ENCODE measurements around the gene SFXN5. TPM values are rescaled to one million over a fixed set of nuclear protein-coding genes. Genes with fewer than 3 reads are reported as not detected.

SFXN5 gene
- total RNA-seq, 2 donors from 2014 or later, result 16.6 to 18.1 TPM

DNA sequence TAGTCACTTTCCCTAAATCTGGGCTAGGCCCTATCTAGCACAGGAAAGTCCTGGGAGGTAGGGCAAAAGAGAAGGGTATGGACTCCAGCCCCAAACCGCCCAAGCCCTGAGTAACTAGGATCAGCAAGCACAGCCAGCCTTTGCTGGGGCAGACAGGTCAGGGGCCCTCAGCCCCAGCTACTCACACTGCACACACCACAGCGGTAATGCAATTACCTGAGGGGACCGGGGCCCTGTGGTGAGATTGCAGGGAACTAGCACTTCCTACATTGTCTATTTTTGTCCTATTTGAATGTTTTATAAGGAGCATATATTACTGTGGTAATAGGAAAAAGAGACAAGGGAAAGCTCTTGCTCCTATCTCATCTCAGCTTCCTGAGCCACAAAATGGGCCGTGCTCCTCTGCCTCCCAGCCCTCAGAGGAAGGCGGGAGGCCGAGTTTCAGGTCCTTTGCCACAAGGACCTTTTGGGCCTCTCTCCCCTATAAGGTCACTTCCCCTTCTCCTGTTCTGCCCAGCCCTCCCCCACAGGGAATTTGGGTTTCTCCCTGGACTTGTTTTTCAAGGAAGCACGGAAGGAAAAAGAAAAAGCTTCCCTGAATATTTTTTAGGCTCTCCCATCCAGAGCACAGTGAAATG lies 20.8 kb upstream of the SFXN5 start:
- ATAC-seq (ENCODE audit: insufficient number of reproducible peaks, low FRiP score, low read depth), result no peak
- H3K4me3 ChIP-seq, result no peak overlapping the region
- no peak for DNase-seq (ENCODE audit: low spot score)
- peaks cover 29 to 71% of the 10 kb centered on the region in 2 donors for H3K4me1 ChIP-seq (ENCODE audit: control insufficient read depth in 1 of 2, low read depth in 2 of 2)
- no peaks in the 10 kb centered on the region for H3K9me3 ChIP-seq
- TF ChIP-seq, protein P1, sequence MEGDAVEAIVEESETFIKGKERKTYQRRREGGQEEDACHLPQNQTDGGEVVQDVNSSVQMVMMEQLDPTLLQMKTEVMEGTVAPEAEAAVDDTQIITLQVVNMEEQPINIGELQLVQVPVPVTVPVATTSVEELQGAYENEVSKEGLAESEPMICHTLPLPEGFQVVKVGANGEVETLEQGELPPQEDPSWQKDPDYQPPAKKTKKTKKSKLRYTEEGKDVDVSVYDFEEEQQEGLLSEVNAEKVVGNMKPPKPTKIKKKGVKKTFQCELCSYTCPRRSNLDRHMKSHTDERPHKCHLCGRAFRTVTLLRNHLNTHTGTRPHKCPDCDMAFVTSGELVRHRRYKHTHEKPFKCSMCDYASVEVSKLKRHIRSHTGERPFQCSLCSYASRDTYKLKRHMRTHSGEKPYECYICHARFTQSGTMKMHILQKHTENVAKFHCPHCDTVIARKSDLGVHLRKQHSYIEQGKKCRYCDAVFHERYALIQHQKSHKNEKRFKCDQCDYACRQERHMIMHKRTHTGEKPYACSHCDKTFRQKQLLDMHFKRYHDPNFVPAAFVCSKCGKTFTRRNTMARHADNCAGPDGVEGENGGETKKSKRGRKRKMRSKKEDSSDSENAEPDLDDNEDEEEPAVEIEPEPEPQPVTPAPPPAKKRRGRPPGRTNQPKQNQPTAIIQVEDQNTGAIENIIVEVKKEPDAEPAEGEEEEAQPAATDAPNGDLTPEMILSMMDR (IDR thresholded peaks at IDR 0.05), result no peak
- peak overlapping the region; percentile 89 to 91 for H3K27ac ChIP-seq
- H3K36me3 ChIP-seq, result no peaks in the 10 kb centered on the region
- H3K27me3 ChIP-seq (replicated peaks; ENCODE audit: insufficient read depth), result no peaks in the 10 kb centered on the region

DNA sequence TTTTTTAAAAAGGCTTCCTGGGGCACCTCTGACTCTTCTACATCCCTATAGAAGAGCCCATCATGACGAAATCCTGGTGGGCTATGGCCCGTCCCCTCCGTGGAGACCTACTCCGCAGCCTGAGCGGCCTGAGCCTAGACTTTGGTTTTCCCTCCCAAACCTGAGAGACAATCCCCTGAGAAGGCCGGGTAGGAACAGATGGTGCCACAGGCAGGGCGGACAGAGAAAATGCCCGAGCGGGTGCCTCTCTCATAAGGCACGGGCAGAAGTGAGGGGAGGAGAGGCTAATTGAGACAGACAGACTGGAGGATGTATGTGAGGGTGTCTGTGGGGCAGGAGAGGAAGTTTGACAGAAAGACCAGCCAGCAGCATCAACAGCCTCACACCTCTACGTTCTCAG lies 20.2 kb upstream of the SFXN5 start:
- H3K4me1 ChIP-seq (ENCODE audit: control insufficient read depth in 1 of 2, low read depth in 2 of 2), result peaks cover 35 to 77% of the 10 kb centered on the region in 2 donors
- ATAC-seq (ENCODE audit: insufficient number of reproducible peaks, low FRiP score, low read depth) (no peak), DNase-seq (ENCODE audit: low spot score) (no peak)
- no peaks in the 10 kb centered on the region for H3K27me3 ChIP-seq (replicated peaks; ENCODE audit: insufficient read depth)
- TF ChIP-seq, protein P1 (IDR thresholded peaks at IDR 0.05), result no peak
- H3K27ac ChIP-seq, result peak overlapping the region; percentile 89 to 91
- no peak overlapping the region for H3K4me3 ChIP-seq
- H3K9me3 ChIP-seq, result no peaks in the 10 kb centered on the region
- H3K36me3 ChIP-seq, result no peaks in the 10 kb centered on the region

DNA sequence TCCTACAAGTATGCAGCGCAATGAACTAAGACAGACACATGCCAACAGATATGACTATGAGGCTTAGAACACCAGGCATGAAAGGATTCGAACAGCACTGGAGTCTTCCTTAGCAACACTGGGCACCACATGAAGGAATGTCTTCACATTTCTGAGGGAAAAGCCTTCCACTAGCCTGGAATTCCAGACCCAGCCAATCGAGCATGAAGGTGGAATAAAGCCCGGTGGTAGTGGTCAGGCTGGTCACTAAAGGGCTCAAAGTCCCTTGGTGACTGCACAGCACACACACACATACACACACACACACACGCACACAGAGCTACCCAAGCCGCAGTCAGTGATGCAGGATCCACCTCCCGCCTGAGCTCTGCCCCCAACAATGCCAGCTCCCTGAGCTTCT lies 19.7 kb upstream of the SFXN5 start:
- H3K36me3 ChIP-seq, result no peaks in the 10 kb centered on the region

DNA sequence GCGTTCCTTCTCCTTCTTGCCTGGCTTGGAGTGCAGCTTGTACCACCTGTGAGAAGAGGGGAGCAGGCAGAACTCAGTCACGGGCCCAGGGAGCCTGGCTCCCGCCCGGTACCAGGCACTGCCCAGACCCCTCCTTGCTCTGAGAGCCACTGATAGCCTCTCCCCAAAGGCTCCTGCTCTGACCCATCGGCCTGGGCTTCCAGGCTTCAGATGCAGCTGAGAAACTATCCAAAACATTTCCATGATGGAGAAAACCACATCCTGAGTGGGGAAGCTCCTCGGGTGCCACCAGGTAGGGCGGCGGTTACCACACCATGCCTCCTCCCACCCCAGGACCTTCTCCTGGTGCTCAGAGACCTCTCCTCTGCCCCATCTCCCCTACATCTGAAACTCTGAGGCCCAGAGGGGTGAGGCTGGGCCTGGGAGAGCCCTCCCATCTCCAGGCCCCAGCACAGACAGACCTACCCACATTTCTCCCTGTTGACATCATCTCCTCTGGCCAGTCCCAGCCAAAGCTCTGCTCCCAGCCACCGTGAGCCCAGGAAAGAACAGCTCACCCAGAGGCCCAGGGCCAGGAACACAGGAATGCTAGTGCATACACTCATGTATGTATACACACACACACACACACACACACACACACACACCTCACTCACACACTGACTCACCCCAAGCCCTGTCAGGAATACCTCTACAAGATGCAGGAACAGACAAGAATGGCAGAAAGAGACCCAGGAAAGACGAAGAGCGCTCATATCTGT lies 17.9 kb upstream of the SFXN5 start:
- H3K36me3 ChIP-seq, result no peaks in the 10 kb centered on the region
- no peaks in the 10 kb centered on the region for H3K9me3 ChIP-seq
- peaks cover 44 to 98% of the 10 kb centered on the region in 2 donors for H3K4me1 ChIP-seq (ENCODE audit: control insufficient read depth in 1 of 2, low read depth in 2 of 2)
- ATAC-seq (ENCODE audit: insufficient number of reproducible peaks, low FRiP score, low read depth) (peak; percentile 97), DNase-seq (ENCODE audit: low spot score) (peak; percentile 95)
- TF ChIP-seq, protein P1 (IDR thresholded peaks at IDR 0.05), result no peak
- peak overlapping the region; percentile 69 for H3K4me3 ChIP-seq
- peak overlapping the region; percentile 89 to 91 for H3K27ac ChIP-seq
- no peaks in the 10 kb centered on the region for H3K27me3 ChIP-seq (replicated peaks; ENCODE audit: insufficient read depth)

More for the DNA sequence above, 19.7 kb upstream of the SFXN5 start:
- Histone ChIP-seq H3K27me3 (replicated peaks; ENCODE audit: insufficient read depth) (no peaks in the 10 kb centered on the region), H3K9me3 (no peaks in the 10 kb centered on the region), H3K27ac (peak overlapping the region; percentile 89 to 91), H3K4me1 (ENCODE audit: control insufficient read depth in 1 of 2, low read depth in 2 of 2) (peaks cover 40 to 82% of the 10 kb centered on the region in 2 donors), H3K4me3 (no peak overlapping the region)
- TF ChIP-seq, protein P1 (IDR thresholded peaks at IDR 0.05), result no peak
- no peak for DNase-seq (ENCODE audit: low spot score)
- ATAC-seq (ENCODE audit: insufficient number of reproducible peaks, low FRiP score, low read depth), result no peak

DNA sequence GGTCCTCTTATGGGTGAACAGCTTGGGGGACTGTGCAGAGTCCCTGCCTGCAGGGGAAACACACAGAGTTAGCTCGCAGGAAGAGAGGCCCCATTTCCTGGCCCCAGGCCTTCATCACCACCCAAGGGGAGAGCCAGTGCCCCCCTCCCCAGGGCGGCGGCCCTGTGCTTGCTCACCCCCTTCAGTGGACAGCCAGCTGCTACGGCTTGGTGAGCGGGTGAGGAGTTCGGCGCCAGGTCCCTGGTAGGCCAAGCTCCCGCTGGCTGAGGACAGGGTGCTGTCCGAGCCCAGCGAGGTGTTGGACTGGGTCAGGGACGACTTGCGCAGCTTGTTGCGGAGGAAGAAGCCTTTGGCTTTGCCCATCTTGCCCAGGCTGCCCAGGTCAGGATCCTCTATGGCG lies 17.2 kb upstream of the SFXN5 start:
- peak overlapping the region; percentile 69 for H3K4me3 ChIP-seq
- H3K9me3 ChIP-seq, result no peaks in the 10 kb centered on the region
- H3K27ac ChIP-seq, result peak overlapping the region; percentile 89 to 91
- TF ChIP-seq, protein P1 (IDR thresholded peaks at IDR 0.05), result no peak
- DNase-seq (ENCODE audit: low spot score), result no peak
- no peaks in the 10 kb centered on the region for H3K27me3 ChIP-seq (replicated peaks; ENCODE audit: insufficient read depth)
- peaks cover 37 to 98% of the 10 kb centered on the region in 2 donors for H3K4me1 ChIP-seq (ENCODE audit: control insufficient read depth in 1 of 2, low read depth in 2 of 2)
- no peak for ATAC-seq (ENCODE audit: insufficient number of reproducible peaks, low FRiP score, low read depth)
- H3K36me3 ChIP-seq, result peaks cover 1% of the 10 kb centered on the region
